ENCODE measurements around the gene DGKZ. TPM values are rescaled to one million over a fixed set of nuclear protein-coding genes. Genes with fewer than 3 reads are reported as not detected.

The DGKZ gene
- total RNA-seq, 4 donors from 2014 or later: 41.8 to 86.4 (median 60.3) TPM

GRCh38 chr11:46331282-46331984 lies 15.8 kb upstream of the DGKZ start:
- intact Hi-C loops (cut with DNase I; ENCODE audit: low total_unique reads): no loop called here
- TF ChIP-seq CTCF (IDR thresholded peaks at IDR 0.05): no peak
- TF ChIP-seq POLR2A (IDR thresholded peaks at IDR 0.05): no peak
- no peak overlapping the region for H3K4me3 ChIP-seq (ENCODE audit: low read depth, poor library complexity, severe bottlenecking)
- no peak for DNase-seq (ENCODE audit: low spot score in 2 of 2)
- WGBS, 2 donors: 70% methylated on average over 5 of the region's 5 CpGs

GRCh38 chr11:46332093-46332567 lies 15.1 kb upstream of the DGKZ start:
- WGBS, 2 donors: 38 to 63% methylated on average over 4 to 8 of the region's 8 CpGs
- no peak for DNase-seq (ENCODE audit: low spot score in 2 of 2)
- intact Hi-C loops (cut with DNase I; ENCODE audit: low total_unique reads): no loop called here
- TF ChIP-seq CTCF (IDR thresholded peaks at IDR 0.05): no peak
- TF ChIP-seq POLR2A (IDR thresholded peaks at IDR 0.05): no peak
- H3K4me3 ChIP-seq (ENCODE audit: low read depth, poor library complexity, severe bottlenecking): no peak overlapping the region

DNA sequence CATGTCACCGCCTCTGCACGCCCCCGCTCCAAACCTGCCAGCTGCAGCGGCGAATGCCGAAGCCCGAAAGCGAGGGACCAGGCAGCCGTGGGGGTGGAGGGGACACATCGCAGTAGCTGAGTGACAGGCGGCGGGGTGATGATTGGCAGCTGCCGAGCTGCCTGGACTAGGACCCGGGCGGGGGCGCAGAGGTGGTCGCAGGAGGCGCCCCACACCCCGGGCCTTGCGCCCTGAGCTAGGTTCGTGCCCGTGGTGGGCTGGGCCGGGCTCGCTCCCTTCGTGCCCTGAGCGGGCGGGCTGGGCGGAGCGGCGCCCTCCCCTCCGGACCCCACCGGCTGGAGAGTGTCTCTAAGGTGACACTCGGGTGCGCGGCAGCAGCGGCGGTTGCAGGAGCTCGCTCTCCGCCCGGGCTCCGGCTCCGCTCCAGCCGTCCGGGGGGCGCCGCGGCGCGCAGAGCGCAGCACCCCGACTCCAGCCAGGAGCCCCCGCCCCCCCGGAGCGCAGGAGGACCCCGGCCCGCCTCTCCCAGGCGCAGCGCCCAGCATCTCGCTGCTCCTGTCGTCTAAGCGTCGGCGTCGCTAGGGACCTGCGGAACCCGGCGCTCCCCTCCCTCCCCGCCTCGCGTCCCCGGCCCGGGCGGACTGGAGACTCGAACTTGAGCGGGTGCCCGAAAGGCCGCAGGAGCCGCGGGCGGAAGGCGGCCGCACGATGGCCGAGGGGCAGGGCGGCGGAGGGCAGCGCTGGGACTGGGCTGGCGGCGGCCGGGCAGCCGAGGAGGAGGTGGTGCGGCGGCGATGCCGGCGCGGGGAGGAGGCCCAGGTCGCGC lies 14.5 kb upstream of the DGKZ start:
- no peak for TF ChIP-seq POLR2A (IDR thresholded peaks at IDR 0.05)
- no peak for TF ChIP-seq CTCF (IDR thresholded peaks at IDR 0.05)
- WGBS, 2 donors: 2 to 5% methylated on average over 8 to 33 of the region's 99 CpGs
- intact Hi-C loops (cut with DNase I; ENCODE audit: low total_unique reads): no loop called here
- H3K4me3 ChIP-seq (ENCODE audit: low read depth, poor library complexity, severe bottlenecking): no peak overlapping the region
- DNase-seq (ENCODE audit: low spot score in 2 of 2): no peak

- whole genome bisulfite sequencing, 2 donors: 13 to 24% methylated on average over 16 to 21 of the region's 25 CpGs
- no peak for DNase-seq (ENCODE audit: low spot score in 2 of 2)
- no peak overlapping the region for H3K4me3 ChIP-seq (ENCODE audit: low read depth, poor library complexity, severe bottlenecking)
- intact Hi-C loops (cut with DNase I; ENCODE audit: low total_unique reads): no loop called here
- TF ChIP-seq CTCF (IDR thresholded peaks at IDR 0.05): no peak
- no peak for TF ChIP-seq POLR2A (IDR thresholded peaks at IDR 0.05)
These were observed 13.8 kb upstream of the DGKZ start for GRCh38 chr11:46333394-46333947.

- 87 to 97% methylated on average over 3 of the region's 3 CpGs for WGBS, 2 donors
- TF ChIP-seq CTCF (IDR thresholded peaks at IDR 0.05) (no peak), POLR2A (IDR thresholded peaks at IDR 0.05) (no peak)
- DNase-seq (ENCODE audit: low spot score in 2 of 2): no peak
- intact Hi-C loops (cut with DNase I; ENCODE audit: low total_unique reads): no loop called here
- H3K4me3 ChIP-seq (ENCODE audit: low read depth, poor library complexity, severe bottlenecking): no peak overlapping the region
These were observed 13.1 kb upstream of the DGKZ start for GRCh38 chr11:46334211-46334610.

Measured in lower leg skin (tissue), 4 donors.